Ramos (cell line): ENCODE results near the gene CLEC4A.
"Not testable (repeated sequence)": the region's sequence is repeated elsewhere in the genome, so short reads cannot be mapped to it uniquely, and the experiment has no call there.

Source experiments
- in situ Hi-C: fragments of 300-500 bp; cut with MboI; formaldehyde crosslinking; loops from one replicate; pipeline ENCODE4 v1.14.3; 2022; ENCODE audit warnings: low sequenced_read_pairs; ENCODE audit not compliant: unreplicated experiment

The CLEC4A gene

GRCh38 chr12:8133636-8134397 is 10.4 kb downstream of the CLEC4A start:
- in situ Hi-C loops: not testable (repeated sequence)

- in situ Hi-C loops: not testable (repeated sequence)
Measured at GRCh38 chr12:8134398-8134930, 11.0 kb downstream of the CLEC4A start.

DNA sequence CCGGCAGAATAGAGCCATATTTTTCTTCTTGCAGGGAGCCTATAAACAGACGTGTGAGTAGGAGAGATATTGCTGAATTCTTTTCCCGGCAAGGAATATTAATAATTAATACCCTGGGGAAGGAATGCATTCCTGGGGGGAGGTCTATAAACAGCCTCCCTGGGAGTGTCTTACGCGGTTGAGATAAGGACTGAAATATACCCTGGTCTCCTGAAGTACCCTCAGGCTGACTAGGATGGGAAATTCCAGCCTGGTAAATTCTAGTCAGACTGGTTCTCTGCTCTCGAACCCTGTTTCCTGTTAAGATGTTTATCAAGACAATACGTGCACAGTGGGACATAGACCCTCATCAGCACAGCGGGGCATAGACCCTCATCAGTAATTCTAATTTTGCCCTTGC is 18.2 kb downstream of the CLEC4A start:
- in situ Hi-C loops: not testable (repeated sequence)

GRCh38 chr12:8143261-8143660 is 19.8 kb downstream of the CLEC4A start:
- in situ Hi-C loops: no loop called here

GRCh38 chr12:8145754-8146441 is 22.5 kb downstream of the CLEC4A start:
- in situ Hi-C loops: no loop called here

GRCh38 chr12:8146442-8146771 is 23.0 kb downstream of the CLEC4A start:
- in situ Hi-C loops: no loop called here

- in situ Hi-C loops: no loop called here
Measured at GRCh38 chr12:8154526-8154925, 31.1 kb downstream of the CLEC4A start.

DNA sequence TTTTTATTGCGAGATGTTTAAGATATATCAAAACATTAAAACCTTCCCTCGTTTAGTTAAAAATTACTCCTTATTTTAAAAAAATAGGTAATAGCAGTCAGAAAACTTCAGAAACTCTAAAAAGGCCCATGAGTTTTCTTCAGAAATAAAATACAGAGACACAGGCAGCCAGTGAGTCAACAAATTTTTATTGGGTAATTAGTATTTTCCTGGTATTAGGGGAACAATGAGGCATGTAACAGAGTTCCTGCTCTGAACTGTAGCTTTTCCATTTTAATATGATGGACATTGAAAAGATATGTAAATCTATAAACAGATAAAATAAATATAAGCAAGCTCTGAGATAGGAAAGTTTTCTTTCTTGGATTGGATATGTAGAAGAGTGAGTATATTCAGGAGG is 33.0 kb downstream of the CLEC4A start:
- in situ Hi-C loops: no loop called here

DNA sequence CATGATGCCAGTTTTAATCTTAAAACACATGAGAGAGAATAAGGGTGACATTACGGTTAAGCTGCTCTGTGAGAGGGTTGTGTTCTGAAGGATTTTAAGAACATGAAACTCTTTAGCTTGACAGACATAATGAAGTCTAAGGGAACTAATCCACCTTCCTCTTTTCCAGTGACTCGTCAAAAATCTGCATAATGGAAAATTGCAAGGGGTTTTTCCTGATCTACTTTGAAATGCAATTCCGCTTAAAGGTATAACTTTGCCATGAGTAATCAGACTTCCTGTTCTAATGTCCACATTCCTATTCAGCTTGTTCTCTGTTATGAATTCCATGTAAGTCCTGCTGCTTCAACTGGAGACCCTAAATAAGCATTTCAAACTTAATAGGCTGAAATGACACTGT is 33.4 kb downstream of the CLEC4A start, which contains the start of gene ZNF705A:
ZNF705A (plus strand) TSS at position 171 of the 400 bp plus-strand sequence. CDS start 15,611 bp downstream, outside the sequence.
- in situ Hi-C loops: no loop called here

DNA sequence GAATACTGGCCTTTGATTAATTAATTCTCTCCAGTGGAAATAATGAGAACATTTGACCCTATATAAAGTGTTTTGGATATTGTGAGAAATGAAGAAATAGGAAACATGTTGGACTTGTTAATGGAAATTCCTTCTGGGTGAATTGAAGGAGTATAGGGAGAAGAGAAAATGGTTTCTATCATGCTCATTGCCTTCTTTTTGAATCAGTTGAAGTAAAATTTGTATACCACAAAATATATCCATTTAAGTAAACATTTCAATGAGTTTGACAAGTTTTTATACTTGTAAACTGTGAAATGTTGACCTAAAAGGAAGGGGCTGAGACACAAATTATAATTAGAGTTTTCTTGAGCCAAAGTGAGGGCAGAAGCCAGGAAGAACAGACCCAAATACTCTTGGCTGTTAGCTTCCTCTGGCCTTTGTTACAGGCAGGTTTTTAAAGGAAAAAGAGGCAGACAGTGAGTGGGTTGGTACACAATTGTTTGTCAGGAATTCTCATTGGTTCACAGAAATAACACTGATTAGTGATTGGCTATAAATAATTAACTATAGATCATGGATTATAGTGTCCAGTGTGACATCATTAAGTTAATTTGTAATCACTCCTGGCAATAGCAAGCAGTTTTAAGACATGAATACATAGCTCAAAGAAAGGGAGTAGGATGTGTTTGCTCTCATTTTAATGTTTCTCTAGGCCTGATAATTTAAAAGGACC is 34.2 kb downstream of the CLEC4A start:
- in situ Hi-C loops: no loop called here

DNA sequence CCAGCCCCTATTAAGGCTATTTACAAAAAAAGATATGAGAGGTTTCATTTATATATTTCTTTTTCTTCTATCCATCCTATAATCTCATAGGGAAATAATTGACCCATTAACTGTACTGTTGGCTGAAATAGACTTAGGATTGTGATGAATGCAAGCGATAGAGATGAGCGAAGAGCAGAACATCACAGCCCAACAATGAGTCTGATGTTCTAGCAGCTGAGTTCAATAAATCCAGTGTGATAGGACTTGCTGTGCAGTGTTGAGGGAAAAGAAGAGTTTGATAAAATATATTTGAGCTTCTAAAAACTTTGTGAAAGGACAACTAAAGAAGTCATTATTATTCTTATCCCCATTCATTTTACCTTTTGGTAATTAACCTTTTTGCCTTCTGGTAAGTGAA is 49.5 kb downstream of the CLEC4A start:
- in situ Hi-C loops: not testable (repeated sequence)

DNA sequence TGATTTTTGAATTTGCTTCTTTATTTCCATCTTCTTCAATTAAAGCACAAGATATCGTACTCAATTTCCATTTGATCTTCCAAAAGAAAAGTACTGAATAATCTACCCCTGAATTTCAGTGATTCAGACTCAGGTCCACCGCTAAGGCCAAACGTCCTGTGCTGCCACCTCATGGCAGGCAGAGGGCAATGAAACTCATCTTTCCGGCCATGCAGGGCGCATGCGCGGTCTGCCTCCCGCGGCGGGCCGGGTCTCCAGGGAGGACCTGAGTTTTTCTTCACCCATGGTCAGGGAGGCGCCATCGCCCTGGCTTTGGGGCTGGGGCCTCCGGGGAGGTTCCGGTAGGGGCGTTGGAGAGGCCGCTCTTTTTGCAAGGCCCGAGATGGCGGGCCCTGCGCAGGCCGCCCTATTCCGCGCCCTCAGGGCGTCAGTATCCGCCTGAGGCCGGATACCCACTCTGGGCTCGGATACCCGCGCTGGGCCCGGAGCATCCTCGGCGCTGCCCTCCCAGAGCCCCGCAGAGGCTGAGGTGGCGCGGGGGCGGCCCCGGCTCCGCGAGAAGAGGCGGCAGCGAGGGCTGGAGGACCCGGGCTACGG is 56.7 kb downstream of the CLEC4A start:
- in situ Hi-C loops: not testable (repeated sequence)

- in situ Hi-C loops: not testable (repeated sequence)
Measured at GRCh38 chr12:8181271-8181670, 57.9 kb downstream of the CLEC4A start.

DNA sequence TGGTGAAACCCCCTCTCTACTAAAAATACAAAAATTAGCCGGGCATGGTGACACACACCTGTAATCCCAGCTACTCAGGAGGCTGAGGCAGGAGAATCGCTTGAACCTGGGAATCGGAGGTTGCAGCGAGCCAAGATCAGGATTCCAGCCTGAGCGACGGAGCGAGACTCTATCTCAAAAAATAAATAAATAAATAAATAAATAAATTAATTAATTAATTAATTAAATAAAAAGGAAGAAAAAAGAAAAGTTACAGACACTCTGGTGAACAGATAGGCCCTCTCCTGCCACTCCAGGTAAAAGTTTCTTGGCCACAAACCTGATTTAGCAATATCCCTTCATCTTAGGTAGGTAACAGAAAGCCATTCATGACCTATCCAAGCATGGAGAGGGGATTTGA is 59.5 kb downstream of the CLEC4A start:
- in situ Hi-C loops: not testable (repeated sequence)

DNA sequence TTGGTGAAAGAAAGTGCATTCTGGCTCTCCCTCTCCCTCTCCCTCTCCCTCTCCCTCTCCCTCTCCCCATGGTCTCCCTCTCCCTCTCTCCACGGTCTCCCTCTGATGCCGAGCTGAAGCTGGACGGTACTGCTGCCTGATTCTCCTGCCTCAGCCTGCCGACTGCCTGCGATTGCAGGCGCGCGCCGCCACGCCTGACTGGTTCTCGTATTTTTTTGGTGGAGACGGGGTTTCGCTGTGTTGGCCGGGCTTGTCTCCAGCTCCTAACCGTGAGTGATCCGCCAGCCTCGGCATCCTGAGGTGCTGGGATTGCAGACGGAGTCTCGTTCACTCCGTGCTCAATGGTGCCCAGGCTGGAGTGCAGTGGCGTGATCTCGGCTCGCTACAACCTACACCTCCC is 59.9 kb downstream of the CLEC4A start:
- in situ Hi-C loops: not testable (repeated sequence)

- in situ Hi-C loops: not testable (repeated sequence)
Measured at GRCh38 chr12:8184206-8184605, 60.8 kb downstream of the CLEC4A start.

GRCh38 chr12:8188088-8188487 is 64.7 kb downstream of the CLEC4A start:
- in situ Hi-C loops: not testable (repeated sequence)
